Omental fat pad (tissue), 4 donors: ENCODE measurements around the gene FGF18. TPM values are rescaled to one million over a fixed set of nuclear protein-coding genes. Genes with fewer than 3 reads are reported as not detected.

Source experiments
- ATAC-seq: fragments of 150-250 bp; one replicate; pipeline ENCODE4 v1.9.1; 2016; ENCODE audit warnings: mild to moderate bottlenecking, moderate library complexity; ENCODE audit not compliant: low FRiP score
- DNase-seq: peaks from one replicate; pipeline ENCODE4 v3.0.0-alpha.2; 2019; ENCODE audit warnings: low spot score
- total RNA-seq, 4 donors: library from RNA; depleted of rRNA; stranded (reverse); fragments of >200 nt; gene quantifications; one replicate each; pipeline ENCODE4 v1.1.0, GENCODE V29; 2016
- TF ChIP-seq, protein P1 (sequence below), 3 donors: fragments of 450-650 bp; IDR thresholded peaks; one replicate each; pipeline ENCODE4 v1.5.1; 2016 to 2017; ENCODE audit warnings: antibody characterized with exemption in 3 of 3, mild to moderate bottlenecking in 3 of 3, moderate library complexity in 2 of 3

Gene FGF18
- total RNA-seq, 4 donors from 2014 or later = 0.79 to 7.5 (median 2.1) TPM

DNA sequence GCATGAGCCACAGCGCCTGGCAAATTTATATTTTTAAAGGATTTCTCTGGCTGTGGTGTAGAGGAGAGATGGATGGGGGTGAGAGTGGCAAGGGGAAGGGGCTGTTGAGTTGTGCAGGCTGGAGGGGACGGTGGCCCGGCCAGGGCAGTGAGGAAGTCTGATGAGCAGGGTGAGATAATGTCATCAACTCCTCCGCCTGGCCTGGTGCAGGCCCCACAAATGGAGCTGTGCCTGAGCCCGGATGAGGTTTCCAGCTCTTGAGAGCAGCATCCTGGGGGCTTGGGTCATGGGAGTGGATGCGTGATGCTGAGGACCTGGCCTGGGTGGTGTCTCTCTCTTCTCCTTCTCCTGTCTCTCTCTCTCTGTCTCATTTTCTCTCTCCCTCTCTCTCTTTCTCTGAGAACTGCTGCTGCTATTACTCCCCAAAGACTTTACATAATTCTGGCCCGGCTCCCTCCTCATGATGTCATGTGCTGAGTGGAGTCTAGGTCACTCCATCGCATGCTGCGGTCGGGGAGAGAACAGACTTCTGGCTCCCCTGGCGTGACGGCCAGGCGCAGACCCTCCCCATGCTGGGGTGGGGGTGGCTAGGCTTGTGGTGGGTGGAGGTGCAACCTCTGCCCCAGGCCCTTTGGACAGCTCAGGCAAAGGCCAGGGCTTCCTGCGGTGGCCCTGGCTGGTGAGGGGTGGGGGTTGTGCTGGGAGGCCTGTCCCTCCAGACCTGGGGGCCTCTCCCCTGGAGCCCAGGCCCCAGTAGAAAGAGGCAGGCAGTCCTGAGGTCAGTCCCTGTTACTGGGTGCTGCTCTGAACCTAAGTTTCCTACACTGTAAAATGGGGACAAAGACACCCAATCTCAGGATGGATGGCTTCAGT, 26.4 kb downstream of the FGF18 start:
- DNase-seq = no peak
- peak; percentile 60 for ATAC-seq
- TF ChIP-seq, protein P1, sequence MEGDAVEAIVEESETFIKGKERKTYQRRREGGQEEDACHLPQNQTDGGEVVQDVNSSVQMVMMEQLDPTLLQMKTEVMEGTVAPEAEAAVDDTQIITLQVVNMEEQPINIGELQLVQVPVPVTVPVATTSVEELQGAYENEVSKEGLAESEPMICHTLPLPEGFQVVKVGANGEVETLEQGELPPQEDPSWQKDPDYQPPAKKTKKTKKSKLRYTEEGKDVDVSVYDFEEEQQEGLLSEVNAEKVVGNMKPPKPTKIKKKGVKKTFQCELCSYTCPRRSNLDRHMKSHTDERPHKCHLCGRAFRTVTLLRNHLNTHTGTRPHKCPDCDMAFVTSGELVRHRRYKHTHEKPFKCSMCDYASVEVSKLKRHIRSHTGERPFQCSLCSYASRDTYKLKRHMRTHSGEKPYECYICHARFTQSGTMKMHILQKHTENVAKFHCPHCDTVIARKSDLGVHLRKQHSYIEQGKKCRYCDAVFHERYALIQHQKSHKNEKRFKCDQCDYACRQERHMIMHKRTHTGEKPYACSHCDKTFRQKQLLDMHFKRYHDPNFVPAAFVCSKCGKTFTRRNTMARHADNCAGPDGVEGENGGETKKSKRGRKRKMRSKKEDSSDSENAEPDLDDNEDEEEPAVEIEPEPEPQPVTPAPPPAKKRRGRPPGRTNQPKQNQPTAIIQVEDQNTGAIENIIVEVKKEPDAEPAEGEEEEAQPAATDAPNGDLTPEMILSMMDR (IDR thresholded peaks at IDR 0.05) = no peak

DNA sequence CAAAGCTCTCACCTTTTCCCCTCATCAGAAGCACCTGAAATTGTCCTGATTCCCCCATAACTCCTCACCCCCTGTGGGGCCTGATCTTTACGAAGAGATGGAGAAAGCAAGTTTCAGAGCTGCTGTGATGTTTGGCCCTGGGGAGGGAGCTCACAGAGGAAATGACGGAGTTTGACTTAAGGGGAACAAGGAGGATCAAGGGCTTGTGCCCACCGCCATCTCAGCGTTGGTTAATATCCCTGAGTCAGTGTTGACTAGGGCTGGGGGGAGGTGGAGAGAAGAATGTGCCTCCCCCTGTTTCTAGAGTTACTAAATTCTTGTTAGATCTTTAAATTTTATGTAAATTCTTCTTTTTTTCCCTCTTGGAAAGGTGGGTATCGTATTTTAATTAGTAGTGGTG, 27.8 kb downstream of the FGF18 start:
- no peak for ATAC-seq
- DNase-seq = no peak
- TF ChIP-seq, protein P1 (IDR thresholded peaks at IDR 0.05) = no peak

DNA sequence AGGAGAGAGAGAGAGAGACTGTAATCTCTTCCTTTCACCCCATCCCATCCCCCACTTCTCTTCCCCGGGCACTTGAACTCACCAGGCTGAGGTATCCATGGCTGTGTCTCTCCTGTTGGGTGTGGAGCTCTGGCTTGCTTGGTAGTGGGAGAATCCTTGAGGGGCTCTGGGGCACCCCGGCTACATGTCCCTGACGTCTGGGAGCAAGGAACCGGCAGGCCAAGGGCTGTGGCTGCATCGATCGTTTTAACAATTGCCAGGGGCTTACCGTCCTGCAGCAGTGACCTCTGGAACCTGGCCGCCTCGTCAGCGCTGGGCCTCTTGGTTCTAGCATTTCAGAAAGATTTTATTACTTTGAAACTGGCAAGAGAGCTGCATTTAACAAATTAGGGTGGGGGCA, 30.0 kb downstream of the FGF18 start:
- TF ChIP-seq, protein P1 (IDR thresholded peaks at IDR 0.05) = no peak
- ATAC-seq = no peak

DNA sequence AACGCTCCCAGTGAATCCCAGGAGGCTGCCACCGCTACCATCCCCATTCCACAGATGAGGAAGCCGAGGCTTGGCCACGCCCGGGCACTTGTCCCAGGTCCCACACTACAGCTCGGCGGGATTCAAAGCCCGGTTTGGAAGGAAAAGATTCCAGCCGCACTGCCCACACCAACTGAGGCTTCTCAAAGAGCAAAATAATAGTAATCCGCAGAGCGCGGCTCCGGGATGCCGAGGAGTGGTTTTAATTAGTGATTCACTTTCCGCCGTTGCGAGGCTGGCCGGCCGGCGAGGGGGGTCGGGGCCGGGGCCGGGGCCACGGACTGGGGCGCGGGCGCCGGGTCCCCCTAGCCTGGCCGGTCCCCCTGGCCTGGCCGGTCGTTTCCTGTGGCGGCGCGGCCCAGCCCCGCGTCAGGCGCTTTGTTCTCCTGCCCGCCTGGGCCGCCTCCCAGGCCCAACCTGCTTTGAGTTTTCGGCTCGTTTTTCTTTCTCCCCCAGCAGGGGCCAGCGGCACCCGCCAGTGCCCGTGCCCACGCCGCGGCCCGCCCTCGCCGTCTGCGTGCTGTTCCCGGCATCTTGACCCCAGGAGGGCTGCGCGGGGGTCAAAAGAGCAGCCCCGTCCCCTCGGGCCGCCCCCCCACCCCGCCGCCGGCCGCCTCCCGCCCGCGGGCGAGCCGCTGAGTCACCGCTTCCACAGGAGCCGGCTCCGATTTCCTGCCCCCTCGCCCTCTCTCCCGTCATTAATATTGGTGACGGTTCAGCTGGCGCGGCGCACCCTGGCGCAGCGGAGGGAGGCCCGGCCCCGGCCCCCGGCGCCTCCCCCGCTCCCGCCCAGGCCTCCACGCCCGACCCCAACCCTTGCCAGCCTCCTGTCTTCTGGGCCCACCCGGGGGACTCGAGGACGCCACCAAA, 31.2 kb downstream of the FGF18 start:
- peak; percentile 52 for ATAC-seq
- TF ChIP-seq, protein P1 (IDR thresholded peaks at IDR 0.05) = no peak
- no peak for DNase-seq

More for the DNA sequence above, 30.0 kb downstream of the FGF18 start:
- no peak for DNase-seq

DNA sequence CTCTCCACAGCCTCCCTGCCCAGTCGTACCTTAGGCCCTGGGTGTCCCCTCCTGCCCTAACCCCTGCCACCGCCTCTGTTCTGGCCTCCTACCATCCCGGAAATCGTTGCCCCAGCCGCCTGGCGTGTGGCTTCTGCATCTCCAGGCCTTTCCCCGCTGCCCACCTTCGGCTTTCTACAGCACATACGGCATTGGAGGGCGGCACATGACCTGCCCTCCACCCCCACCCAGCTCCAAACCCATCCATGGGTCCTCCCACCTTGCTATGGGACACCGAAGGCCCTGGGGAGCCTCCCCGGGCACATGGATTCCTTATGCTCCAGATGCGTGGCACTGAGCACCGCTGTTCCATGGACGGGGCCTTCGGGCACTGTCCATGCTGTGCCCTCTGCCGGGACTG, 32.0 kb downstream of the FGF18 start:
- ATAC-seq (no peak), DNase-seq (no peak)
- TF ChIP-seq, protein P1 (IDR thresholded peaks at IDR 0.05) = no peak

DNA sequence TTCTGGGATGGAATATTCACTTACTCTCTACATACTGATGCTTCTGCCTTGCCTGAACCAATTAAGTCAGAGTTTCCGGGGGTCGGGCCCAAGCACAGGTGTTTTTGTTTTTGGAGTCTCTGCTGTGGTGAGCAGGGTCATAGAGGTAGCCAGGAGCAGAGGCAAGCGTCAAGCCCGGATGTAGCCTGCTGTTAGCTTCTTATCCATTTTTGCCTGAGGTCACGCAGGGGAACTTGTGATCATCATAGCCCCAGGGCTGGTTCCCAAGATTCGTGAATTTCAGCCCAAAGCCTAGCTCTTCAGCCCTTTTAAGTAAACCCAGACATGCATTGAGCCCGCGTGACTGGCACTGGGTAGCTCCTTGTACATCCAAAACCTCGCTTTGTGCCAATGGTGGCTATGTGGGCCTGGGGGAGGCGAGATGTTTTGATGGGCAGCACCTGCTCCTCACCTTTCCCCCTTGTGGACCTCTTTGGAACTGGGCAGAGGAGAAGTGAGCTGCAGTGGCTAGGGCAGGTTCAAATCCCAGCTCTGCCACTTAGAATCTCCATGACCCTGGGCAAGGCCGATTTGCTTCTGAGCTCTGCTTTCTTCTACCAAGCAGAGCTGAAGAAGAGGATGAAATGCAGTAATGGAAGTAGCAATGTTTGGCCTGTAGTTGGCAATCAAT, 33.7 kb downstream of the FGF18 start:
- ATAC-seq = no peak
- no peak for DNase-seq
- TF ChIP-seq, protein P1 (IDR thresholded peaks at IDR 0.05) = no peak
